Thoracic aorta (tissue), 2 donors: ENCODE data around the gene DUSP10. TPM values are rescaled to one million over a fixed set of nuclear protein-coding genes. Genes with fewer than 3 reads are reported as not detected.

ENCODE experiments used
- ATAC-seq: fragments of 150-250 bp; one replicate; pipeline ENCODE4 v1.8.0; 2017; ENCODE audit warnings: low read depth; ENCODE audit not compliant: insufficient number of reproducible peaks, low FRiP score
- DNase-seq: peaks from one replicate; pipeline ENCODE4 v3.0.0-alpha.2; 2020; ENCODE audit warnings: low spot score
- H3K27ac ChIP-seq, 2 donors: fragments of 200-600 bp; sonication (generic); 1 replicate in 1 of 2; 2 replicates in 1 of 2; pipeline ENCODE4 v1.5.1; 2016; ENCODE audit warnings: mild to moderate bottlenecking in 2 of 2, moderate library complexity in 2 of 2
- H3K27me3 ChIP-seq: fragments of 200-600 bp; sonication (generic); replicated peaks from 2 replicates; pipeline ENCODE4 v1.6.0; 2016; ENCODE audit warnings: mild to moderate bottlenecking; ENCODE audit not compliant: insufficient read depth
- H3K36me3 ChIP-seq: fragments of 200-600 bp; sonication (generic); one replicate; pipeline ENCODE4 v1.5.1; 2016
- H3K4me1 ChIP-seq, 2 donors: fragments of 200-600 bp; sonication (generic); 1 replicate in 1 of 2; 2 replicates in 1 of 2; pipeline versions ENCODE4 v1.5.1 to v1.6.0; 2016; ENCODE audit warnings: low read depth in 2 of 2, mild to moderate bottlenecking in 1 of 2; ENCODE audit not compliant: control insufficient read depth in 1 of 2
- H3K4me3 ChIP-seq: fragments of 200-600 bp; sonication (generic); 2 replicates; pipeline ENCODE4 v1.5.1; 2016; ENCODE audit warnings: mild to moderate bottlenecking
- H3K9me3 ChIP-seq: fragments of 200-600 bp; sonication (generic); 2 replicates; pipeline ENCODE4 v1.5.1; 2016
- total RNA-seq, 2 donors: library from RNA; depleted of rRNA; stranded (reverse); fragments of >200 nt; gene quantifications; one replicate each; pipeline versions ENCODE4 v1.1.0 to v1.2.3, GENCODE V29; 2016
- TF ChIP-seq, protein P1 (sequence below): fragments of 200-600 bp; sonication (generic); IDR thresholded peaks from one replicate; pipeline ENCODE4 v1.5.1; 2019; ENCODE audit warnings: antibody characterized with exemption

The DUSP10 gene
- total RNA-seq, 2 donors from 2014 or later = 2.3 to 10.4 TPM

DNA sequence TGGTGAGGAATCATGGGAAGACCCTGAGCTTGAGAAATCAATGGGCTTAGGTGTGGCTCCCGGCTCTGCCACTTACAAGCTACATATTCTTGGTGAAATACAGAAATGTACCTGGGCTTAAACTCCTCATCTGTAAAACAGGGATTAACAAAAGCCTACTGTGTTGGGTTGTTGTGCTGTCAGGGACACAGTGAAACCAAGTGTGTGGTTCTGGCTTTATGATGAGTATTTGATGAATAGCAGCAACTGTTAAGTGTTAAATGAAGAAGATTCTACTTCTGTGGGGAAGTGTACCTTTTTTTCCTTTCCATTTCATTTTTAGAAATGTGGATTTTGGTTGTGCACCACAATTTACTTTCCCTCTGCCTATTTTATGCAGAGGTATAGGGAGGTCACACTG lies 41.1 kb upstream of the DUSP10 start:
- no peak overlapping the region for H3K4me3 ChIP-seq
- no peak for ATAC-seq
- no peak for DNase-seq
- TF ChIP-seq, protein P1, sequence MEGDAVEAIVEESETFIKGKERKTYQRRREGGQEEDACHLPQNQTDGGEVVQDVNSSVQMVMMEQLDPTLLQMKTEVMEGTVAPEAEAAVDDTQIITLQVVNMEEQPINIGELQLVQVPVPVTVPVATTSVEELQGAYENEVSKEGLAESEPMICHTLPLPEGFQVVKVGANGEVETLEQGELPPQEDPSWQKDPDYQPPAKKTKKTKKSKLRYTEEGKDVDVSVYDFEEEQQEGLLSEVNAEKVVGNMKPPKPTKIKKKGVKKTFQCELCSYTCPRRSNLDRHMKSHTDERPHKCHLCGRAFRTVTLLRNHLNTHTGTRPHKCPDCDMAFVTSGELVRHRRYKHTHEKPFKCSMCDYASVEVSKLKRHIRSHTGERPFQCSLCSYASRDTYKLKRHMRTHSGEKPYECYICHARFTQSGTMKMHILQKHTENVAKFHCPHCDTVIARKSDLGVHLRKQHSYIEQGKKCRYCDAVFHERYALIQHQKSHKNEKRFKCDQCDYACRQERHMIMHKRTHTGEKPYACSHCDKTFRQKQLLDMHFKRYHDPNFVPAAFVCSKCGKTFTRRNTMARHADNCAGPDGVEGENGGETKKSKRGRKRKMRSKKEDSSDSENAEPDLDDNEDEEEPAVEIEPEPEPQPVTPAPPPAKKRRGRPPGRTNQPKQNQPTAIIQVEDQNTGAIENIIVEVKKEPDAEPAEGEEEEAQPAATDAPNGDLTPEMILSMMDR = no peak
- no peak overlapping the region for H3K27ac ChIP-seq
- H3K4me1 ChIP-seq = no peaks in the 10 kb centered on the region
- H3K9me3 ChIP-seq = no peaks in the 10 kb centered on the region
- H3K27me3 ChIP-seq = no peaks in the 10 kb centered on the region
- H3K36me3 ChIP-seq = no peaks in the 10 kb centered on the region

DNA sequence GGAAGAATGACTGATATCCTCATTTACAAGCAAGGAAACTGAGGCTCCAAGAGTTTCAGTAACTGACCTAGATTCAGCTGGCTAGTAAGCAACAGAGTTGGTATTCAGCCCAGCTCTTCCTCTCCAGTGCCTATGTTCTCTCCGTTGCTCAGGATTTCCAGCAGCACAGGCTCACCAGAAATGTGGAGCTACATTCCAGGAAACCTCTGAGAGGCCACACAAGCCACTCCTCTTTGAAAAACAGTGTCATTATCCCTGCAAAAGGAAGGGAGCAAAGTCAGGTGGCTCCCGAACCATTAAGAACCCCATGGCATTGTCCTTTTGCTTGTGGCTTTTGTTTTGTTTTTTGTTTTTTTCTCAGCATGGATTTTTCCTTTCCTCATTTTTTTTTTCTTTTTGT lies 40.6 kb upstream of the DUSP10 start:
- Histone ChIP-seq H3K27me3 (no peaks in the 10 kb centered on the region), H3K36me3 (no peaks in the 10 kb centered on the region), H3K4me3 (no peak overlapping the region), H3K9me3 (no peaks in the 10 kb centered on the region), H3K27ac (no peak overlapping the region), H3K4me1 (no peaks in the 10 kb centered on the region)
- no peak for DNase-seq
- ATAC-seq = no peak
- TF ChIP-seq, protein P1 = no peak

DNA sequence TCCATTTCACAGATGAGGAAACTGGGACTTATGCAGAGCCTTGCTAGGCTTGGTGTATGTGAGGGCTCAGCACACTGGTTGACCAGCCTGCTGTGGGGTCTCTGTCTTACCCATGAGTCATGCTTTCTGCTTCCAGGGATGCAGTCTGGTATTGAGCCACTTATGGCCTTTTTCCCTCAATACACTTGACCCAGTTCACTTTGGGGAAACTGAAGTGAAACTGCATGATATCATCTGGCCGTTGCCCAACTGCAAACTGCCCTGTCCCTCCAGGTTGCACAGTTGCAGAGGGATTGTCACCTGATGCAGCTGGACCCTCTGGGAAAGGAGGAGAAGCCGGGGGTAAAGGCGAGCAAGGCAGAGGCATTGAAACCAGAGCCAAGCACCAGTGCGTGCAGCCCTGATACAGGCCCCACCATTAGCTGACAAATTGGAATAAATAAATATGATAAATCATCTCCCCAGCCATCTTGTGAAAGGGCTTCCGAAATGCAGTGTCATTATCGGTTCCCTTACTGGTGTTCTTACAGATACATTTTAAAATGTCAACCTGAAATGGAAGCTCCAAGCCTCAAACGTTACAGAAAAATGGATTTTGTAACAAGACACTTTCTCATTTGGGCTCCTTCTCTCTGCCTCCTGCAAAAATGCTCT lies 39.3 kb upstream of the DUSP10 start:
- no peaks in the 10 kb centered on the region for H3K4me1 ChIP-seq
- no peaks in the 10 kb centered on the region for H3K36me3 ChIP-seq
- TF ChIP-seq, protein P1 = no peak
- no peaks in the 10 kb centered on the region for H3K27me3 ChIP-seq
- ATAC-seq (no peak), DNase-seq (no peak)
- no peak overlapping the region for H3K27ac ChIP-seq
- H3K9me3 ChIP-seq = no peaks in the 10 kb centered on the region
- H3K4me3 ChIP-seq = no peak overlapping the region

DNA sequence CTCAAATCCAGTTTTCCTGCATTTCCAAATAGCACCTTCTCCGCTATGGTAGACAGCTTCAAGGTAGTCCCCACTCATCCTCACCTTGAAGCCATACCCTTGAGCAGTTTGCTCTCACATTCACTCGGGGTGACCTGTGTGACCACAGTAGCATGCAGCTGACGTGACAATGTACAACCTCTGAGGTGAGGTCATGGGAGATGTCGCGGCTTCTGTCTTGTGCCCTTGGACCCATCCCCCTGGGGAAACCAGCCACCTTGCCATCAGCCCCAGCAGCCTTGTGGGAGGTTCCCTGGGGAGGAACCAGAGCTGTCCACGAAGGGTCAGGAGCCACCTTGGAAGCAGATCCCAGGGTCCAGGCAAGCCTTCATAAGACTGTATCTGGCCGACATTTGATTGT lies 38.3 kb upstream of the DUSP10 start:
- H3K9me3 ChIP-seq = no peaks in the 10 kb centered on the region
- no peak for DNase-seq
- H3K4me3 ChIP-seq = no peak overlapping the region
- ATAC-seq = no peak
- TF ChIP-seq, protein P1 = no peak
- H3K36me3 ChIP-seq = no peaks in the 10 kb centered on the region
- H3K27ac ChIP-seq = no peak overlapping the region
- no peaks in the 10 kb centered on the region for H3K4me1 ChIP-seq
- H3K27me3 ChIP-seq = no peaks in the 10 kb centered on the region

DNA sequence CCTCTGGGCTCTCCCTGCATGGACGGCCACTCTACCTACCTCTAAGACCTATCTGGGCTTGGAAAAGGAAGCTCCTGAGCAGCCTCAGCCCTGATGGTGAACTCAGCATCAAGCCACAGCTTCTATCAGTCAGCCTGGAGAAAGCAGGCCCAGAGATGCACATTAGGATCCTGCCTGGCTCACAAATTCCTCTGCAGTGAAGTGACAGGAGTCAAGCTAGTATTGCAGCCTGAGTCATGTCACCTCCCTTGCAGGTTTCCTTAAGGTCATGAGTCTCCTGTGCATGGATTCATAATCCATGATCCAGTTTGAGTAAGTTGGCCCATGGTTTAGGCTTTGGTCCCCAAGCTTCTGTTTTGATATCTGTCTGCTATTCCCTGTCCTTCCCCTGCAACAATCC lies 37.9 kb upstream of the DUSP10 start:
- Histone ChIP-seq H3K27me3 (no peaks in the 10 kb centered on the region), H3K27ac (no peak overlapping the region), H3K9me3 (no peaks in the 10 kb centered on the region), H3K4me1 (no peaks in the 10 kb centered on the region), H3K36me3 (no peaks in the 10 kb centered on the region), H3K4me3 (no peak overlapping the region)
- DNase-seq = no peak
- no peak for ATAC-seq
- TF ChIP-seq, protein P1 = no peak
